ENCODE measurements around the gene KRTAP5-7.
"Not testable (repeated sequence)": the region's sequence is repeated elsewhere in the genome, so short reads cannot be mapped to it uniquely, and the experiment has no call there.

KRTAP5-7 gene

DNA sequence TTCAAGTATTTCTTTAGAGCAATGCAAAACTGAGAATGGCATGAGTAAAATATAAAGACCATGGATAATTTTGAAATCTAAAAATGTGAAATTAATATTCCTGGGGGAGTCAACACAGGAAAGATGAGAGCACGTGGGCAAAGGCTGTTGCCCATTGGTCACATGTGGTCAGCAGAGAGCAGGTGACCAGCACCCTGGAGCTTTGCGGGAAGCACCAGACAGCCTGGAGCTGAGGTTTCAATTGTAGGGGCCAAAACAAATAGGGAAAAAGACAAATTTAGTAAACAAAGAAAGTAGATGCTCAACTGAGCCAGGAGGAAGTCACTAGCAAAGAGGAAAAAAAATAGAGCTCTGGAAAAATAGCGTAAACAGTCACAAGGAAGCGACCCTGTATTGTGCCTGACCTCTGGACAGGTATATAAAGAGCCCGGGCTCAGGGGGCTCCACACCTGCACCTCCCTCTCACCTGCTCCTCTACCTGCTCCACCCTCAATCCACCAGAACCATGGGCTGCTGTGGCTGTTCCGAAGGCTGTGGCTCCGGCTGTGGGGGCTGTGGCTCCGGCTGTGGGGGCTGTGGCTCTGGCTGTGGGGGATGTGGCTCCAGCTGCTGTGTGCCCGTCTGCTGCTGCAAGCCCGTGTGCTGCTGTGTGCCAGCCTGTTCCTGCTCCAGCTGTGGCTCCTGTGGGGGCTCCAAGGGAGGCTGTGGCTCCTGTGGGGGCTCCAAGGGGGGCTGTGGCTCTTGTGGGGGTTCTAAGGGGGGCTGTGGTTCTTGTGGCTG lies at the start of gene KRTAP5-7:
KRTAP5-7 (plus strand) TSS at position 472 of the 780 bp plus-strand sequence; CDS start at position 506, 34 bp downstream.
- not testable (repeated sequence) for DNase-seq

GRCh38 chr11:71477641-71478527 lies 49.2 kb upstream of the KRTAP5-7 start:
- no peak for DNase-seq

- no peak for DNase-seq
These were observed 48.6 kb upstream of the KRTAP5-7 start for GRCh38 chr11:71478528-71478840.

DNA sequence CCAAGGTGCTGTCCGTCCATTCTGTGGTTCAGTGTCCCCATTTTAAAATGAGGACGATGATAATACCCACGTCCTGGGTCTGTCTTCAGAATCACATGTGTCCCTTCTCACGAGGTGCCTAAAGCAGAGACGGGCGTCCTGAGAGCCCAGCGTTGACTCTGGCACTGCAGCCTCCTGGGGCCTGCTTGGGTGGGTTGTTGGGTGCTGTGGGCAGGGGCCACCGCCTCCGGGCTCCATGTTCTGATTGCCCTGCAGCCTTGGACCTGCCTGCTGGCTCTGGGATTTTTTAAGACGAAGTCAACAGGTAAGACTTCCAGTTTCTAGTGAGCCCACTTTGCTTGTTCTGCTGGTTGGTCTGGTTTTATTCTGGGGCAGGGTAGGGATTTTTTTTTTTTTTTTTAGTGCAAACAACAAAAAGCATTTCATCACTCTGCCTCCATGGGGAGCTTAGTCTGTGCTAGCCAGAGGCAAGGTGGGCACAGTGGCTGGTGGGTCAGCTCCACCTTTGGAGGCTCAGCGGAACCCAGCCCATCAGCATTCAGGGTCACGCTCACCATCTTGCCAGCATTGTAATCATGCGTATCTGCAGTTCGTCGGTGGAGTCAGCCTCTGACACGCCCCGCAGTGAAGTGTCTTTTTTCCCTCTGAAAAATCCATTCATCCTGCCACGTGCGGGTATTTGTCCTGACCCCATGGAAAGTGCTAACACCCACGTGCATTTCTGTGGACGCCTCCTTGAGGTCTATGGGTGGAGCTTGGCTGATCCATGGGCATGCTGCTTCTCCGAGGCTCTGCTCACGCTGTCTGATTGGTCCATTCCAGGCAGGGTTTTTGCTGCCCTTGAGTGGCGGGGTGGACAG lies 45.7 kb upstream of the KRTAP5-7 start:
- no peak for DNase-seq

DNA sequence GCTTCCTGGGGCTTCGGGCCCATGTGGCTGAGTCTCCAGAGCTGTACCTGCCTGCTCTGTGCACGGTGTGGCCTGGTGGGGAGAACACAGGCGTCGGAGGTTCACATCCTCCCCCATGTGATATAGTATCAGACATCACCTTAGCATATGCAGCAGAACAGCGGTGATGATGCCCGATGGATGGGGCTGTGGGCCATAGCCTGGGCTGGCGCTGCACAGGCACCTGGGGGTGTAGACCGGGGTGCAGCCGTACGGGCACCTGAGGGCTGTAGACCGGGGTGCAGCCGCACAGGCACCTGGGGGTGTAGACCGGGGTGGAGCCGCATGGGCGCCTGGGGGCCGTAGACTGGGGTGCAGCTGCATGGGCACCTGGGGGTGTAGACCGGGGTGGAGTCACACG lies 44.9 kb upstream of the KRTAP5-7 start:
- DNase-seq = no peak

- no peak for DNase-seq
These were observed 44.2 kb upstream of the KRTAP5-7 start for GRCh38 chr11:71482746-71483364.

DNA sequence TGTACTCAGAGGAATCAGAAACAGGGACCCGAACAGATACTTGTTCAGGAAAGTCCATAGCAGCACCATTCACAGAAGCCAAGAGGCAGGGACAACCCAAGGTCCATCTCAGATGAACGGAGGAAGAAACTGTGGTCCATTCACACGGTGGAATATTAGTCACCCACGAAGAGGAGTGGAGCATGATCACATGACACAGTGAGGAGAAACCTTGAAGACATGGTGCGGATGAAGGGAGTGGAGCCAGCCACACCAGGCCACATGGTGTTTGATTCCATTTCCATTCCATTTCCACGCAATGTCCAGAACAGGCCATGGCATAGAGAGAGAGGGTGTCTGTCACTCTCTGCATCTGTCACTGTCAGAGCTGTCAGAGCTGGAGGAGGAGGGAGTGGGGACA lies 43.4 kb upstream of the KRTAP5-7 start:
- no peak for DNase-seq

GRCh38 chr11:71484248-71485062 lies 42.6 kb upstream of the KRTAP5-7 start:
- no peak for DNase-seq

DNA sequence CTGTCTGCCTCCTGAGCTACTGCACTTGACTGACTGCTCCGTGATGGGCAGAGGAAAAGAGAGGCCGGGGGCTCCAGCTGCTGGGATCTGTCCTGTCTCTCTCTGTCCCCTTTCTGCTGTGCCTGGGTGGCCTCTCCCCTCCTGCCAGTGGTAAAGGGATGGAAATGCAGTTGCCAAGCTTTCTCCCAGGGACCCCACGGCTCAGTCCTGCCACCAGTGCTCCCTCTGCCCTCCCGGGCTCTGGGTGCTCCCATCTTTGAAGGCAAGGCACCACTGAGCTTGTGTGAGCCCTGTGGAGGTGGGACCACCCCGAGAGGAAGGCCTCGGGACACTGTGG lies 42.0 kb upstream of the KRTAP5-7 start:
- no peak for DNase-seq

DNA sequence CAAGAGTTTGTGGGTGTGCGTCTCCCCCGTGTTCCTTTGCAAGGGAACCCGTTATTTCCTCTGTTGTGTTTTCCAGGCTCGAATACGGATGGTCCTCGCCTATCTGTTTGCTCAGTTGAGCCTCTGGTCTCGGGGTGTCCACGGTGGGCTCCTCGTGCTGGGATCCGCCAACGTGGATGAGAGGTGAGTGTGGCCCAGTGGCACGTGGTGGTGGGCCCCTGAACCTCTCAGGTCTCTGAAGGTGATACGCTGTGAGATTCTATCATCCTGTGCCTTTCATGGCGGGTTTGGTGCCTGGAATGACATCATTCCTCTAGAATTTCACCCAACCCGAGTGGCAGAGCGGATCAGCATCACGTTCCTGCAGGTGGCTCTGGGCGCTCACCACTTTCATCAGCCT lies 41.6 kb upstream of the KRTAP5-7 start:
- DNase-seq = no peak

DNA sequence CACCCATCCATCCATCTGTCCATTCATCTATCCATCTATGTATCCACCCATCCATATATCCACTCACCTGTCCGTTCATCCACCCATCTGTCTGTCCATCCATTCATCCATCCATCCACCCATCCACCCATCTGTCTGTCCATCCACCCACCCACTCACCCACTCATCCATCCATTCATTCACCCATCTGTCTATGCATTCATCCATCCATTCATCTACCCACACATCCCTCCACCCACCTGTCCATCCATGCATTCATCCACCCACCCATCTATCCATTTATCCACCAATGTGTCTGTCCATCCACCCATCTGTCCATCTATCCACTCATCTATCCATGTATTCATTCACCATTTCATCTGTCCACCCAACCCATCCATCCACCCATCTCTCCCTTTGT lies 40.7 kb upstream of the KRTAP5-7 start:
- DNase-seq = no peak

GRCh38 chr11:71488681-71489270 lies 38.3 kb upstream of the KRTAP5-7 start:
- DNase-seq = no peak

- peak in 1 of 4 experiments; percentile 13 for DNase-seq
These were observed 37.6 kb upstream of the KRTAP5-7 start for GRCh38 chr11:71489311-71490043.

- no peak for DNase-seq
These were observed 36.9 kb upstream of the KRTAP5-7 start for GRCh38 chr11:71490044-71490730.

- no peak for DNase-seq
These were observed 36.2 kb upstream of the KRTAP5-7 start for GRCh38 chr11:71490731-71491390.

DNA sequence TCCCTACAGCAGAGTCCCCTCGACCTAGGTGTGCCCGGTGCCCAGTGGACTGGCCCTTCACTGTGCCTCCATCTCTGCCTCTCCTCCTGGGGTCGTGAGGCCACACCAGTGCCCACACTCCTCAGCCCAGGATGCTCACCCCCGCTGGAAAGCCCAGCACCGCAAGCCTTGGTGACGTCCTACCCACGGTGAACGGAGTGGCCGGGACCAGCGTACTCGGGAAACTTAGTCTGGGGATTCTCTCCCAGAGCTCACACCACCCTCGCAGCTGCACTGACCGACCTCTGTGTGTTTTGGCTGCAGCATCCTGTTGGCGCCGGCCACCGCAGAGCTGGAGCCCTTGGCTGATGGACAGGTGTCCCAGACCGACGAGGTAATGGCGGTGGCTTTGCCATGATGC lies 35.5 kb upstream of the KRTAP5-7 start:
- no peak for DNase-seq

GRCh38 chr11:71491940-71492339 lies 35.1 kb upstream of the KRTAP5-7 start:
- no peak for DNase-seq

- DNase-seq = no peak
These were observed 31.5 kb upstream of the KRTAP5-7 start for GRCh38 chr11:71495286-71496230.
